ENCODE data around the gene APBA2. TPM values are rescaled to one million over a fixed set of nuclear protein-coding genes. Genes with fewer than 3 reads are reported as not detected.

APBA2 gene
- total and polyA plus RNA-seq, 10 of the 15 experiments (the other 5 are each of a cell fraction or from before 2014, with no cell fraction given) = 0.06 to 0.26 (median 0.07) TPM; not detected in 7

GRCh38 chr15:28969511-28970085 is 83.8 kb downstream of the APBA2 start (continued):
- TF ChIP-seq, protein P1, sequence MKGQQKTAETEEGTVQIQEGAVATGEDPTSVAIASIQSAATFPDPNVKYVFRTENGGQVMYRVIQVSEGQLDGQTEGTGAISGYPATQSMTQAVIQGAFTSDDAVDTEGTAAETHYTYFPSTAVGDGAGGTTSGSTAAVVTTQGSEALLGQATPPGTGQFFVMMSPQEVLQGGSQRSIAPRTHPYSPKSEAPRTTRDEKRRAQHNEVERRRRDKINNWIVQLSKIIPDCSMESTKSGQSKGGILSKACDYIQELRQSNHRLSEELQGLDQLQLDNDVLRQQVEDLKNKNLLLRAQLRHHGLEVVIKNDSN (IDR thresholded peaks at IDR 0.05; ENCODE audit: borderline replicate concordance, extremely low read length, insufficient read depth, low read depth, low read length) = no peak

- Histone ChIP-seq H3K27me3 (replicated peaks in 1 of 2; ENCODE audit: control insufficient read depth in 2 of 2, insufficient read depth in 2 of 2, low read length in 1 of 2) (peaks cover 0 to 1% of the 10 kb centered on the region in 2 experiments; a peak in 3 of 4 replicates), H3K9me3 (replicated peaks; ENCODE audit: control insufficient read depth, insufficient read depth, low read length) (no peaks in the 10 kb centered on the region), H3K9ac (ENCODE audit: control insufficient read depth, insufficient read depth, low read length) (no peak overlapping the region), H3K4me3 (no peak overlapping the region), H3K79me2 (ENCODE audit: control insufficient read depth, insufficient read depth, low read length) (no peaks in the 10 kb centered on the region), H3K4me2 (ENCODE audit: control insufficient read depth, insufficient read depth) (no peak overlapping the region), H4K20me1 (ENCODE audit: control insufficient read depth, insufficient read depth) (no peaks in the 10 kb centered on the region), H3K4me1 (ENCODE audit: control insufficient read depth, insufficient read depth, low read length) (no peaks in the 10 kb centered on the region), H3K27ac (ENCODE audit: control insufficient read depth, insufficient read depth) (no peak overlapping the region), H3K36me3 (ENCODE audit: control insufficient read depth in 2 of 2, insufficient read depth in 2 of 2, low read length in 1 of 2) (no peaks in the 10 kb centered on the region), H2AFZ (ENCODE audit: control insufficient read depth, low read depth, low read length) (no peak overlapping the region)
- no peak for DNase-seq (ENCODE audit: low read depth, low spot score)
- ChIA-PET SMC1A (ENCODE audit: uncharacterized antibody, unreplicated experiment) (no interaction called here), CTCF (interaction anchor here (0.8 kb wide), 1 partner anchor 10 kb away, joined by 3 read pairs; no protein-coding TSS in a partner anchor), RAD21 (ENCODE audit: unreplicated experiment) (interaction anchor here (0.6 kb wide), 1 partner anchor 22 kb away, joined by 5 read pairs; no protein-coding TSS in a partner anchor), POLR2A (no interaction called here)
- no peak for ATAC-seq
- in situ Hi-C loops (cut with MboI) (no loop called here), intact Hi-C loops (cut with micrococcal nuclease; ENCODE audit: unreplicated experiment) (loop anchor here (2.0 kb wide), 1 partner anchor 39 kb away; no protein-coding TSS in a partner anchor)
- TF ChIP-seq ZZZ3 (IDR thresholded peaks at IDR 0.05; ENCODE audit: control insufficient read depth, insufficient read length, low read depth) (no peak), FOXK2 (IDR thresholded peaks at IDR 0.05) (no peak), POLR2AphosphoS5 (IDR thresholded peaks at IDR 0.05; ENCODE audit: low read length) (no peak), ZNF384 (IDR thresholded peaks at IDR 0.05; ENCODE audit: borderline replicate concordance, low read depth, low read length) (no peak), TCF12 (IDR thresholded peaks at IDR 0.05; ENCODE audit: low read depth, low read length) (no peak), SREBF2 (IDR thresholded peaks at IDR 0.05; ENCODE audit: low read length) (no peak)
- no TSS peak for BruUV-seq (replicated peaks)
- WGBS (ENCODE audit: insufficient coverage, insufficient replicate concordance, low lambda C conversion rate, missing lambda C conversion rate) = 44% methylated on average over 7 of the region's 7 CpGs
- FAIRE-seq = no peak
Observed at GRCh38 chr15:28974142-28974541, 88.4 kb downstream of the APBA2 start.
